Endothelial cell of umbilical vein (primary cell): ENCODE results near the gene IDI1. TPM values are rescaled to one million over a fixed set of nuclear protein-coding genes. Genes with fewer than 3 reads are reported as not detected.

Experiments
- BruUV-seq: library from RNA; stranded (reverse); fragments of 400-500 nt; replicated peaks from 2 replicates; lab custom pipeline; 2021; lab: Mats Ljungman, UMichigan
- CTCF ChIA-PET: fragments of 300-600, 350-600 bp; sonication (Branson Sonifier 250); formaldehyde crosslinking; loops from one replicate; lab custom pipeline; 2021; ENCODE audit warnings: antibody characterized with exemption, inconsistent platforms; lab: Charles Lee
- POLR2A ChIA-PET: fragments of 300-600, 350-600 bp; sonication (Branson Sonifier 250); formaldehyde crosslinking; loops from one replicate; lab custom pipeline; 2021; ENCODE audit warnings: antibody characterized with exemption, inconsistent platforms; lab: Charles Lee
- DNase-seq: peaks from one replicate; pipeline ENCODE4 v3.0.0-alpha.2; 2011; ENCODE audit warnings: low read depth, low spot score
- FAIRE-seq: peaks from 2 replicates; lab custom pipeline; 2011; peaks lifted over from hg19 to GRCh38; lab: Jason Lieb, UNC
- H2AFZ ChIP-seq: 2 replicates; pipeline ENCODE4 v1.6.0; 2012; ENCODE audit warnings: low read depth, low read length, control low read depth, inconsistent platforms
- H3K27ac ChIP-seq: 2 replicates; pipeline ENCODE4 v1.5.1; 2011; ENCODE audit warnings: low read depth, mild to moderate bottlenecking, control low read depth, low read length, moderate library complexity; ENCODE audit not compliant: insufficient read depth
- H3K27me3 ChIP-seq, 2 experiments: 2 replicates each; pipeline versions ENCODE4 v1.6.0 to v1.6.1; 2011; ENCODE audit warnings: low read length in 2 of 2, mixed read lengths in 1 of 2; ENCODE audit not compliant: control insufficient read depth in 2 of 2, insufficient read depth in 2 of 2
- H3K36me3 ChIP-seq, 2 experiments: 2 replicates in 1 of 2; 3 replicates in 1 of 2; pipeline ENCODE4 v1.5.1; 2011; ENCODE audit warnings: low read length in 2 of 2, mild to moderate bottlenecking in 1 of 2, moderate library complexity in 1 of 2; ENCODE audit not compliant: control insufficient read depth in 2 of 2, insufficient read depth in 2 of 2; ENCODE audit errors: extremely low read depth in 1 of 2
- H3K4me1 ChIP-seq: 3 replicates; pipeline ENCODE4 v1.5.1; 2011; ENCODE audit warnings: mild to moderate bottlenecking, low read length; ENCODE audit not compliant: control insufficient read depth, insufficient read depth; ENCODE audit errors: extremely low read depth
- H3K4me2 ChIP-seq: 2 replicates; pipeline ENCODE4 v1.6.1; 2011; ENCODE audit warnings: low read length, control low read depth, mixed read lengths; ENCODE audit not compliant: insufficient read depth
- H3K4me3 ChIP-seq, 3 experiments: fragments of 200-600 bp in 1 of 3; sonication (generic), shearing (Covaris generic) in 1 of 3; replicated peaks in 1 of 3; 2 replicates each; pipeline ENCODE4 v1.5.1; 2011 to 2016; ENCODE audit warnings: control low read depth in 3 of 3, low read length in 3 of 3, mild to moderate bottlenecking in 2 of 3, inconsistent platforms in 1 of 3, low read depth in 1 of 3, moderate library complexity in 1 of 3; ENCODE audit not compliant: insufficient read depth in 1 of 3
- H3K79me2 ChIP-seq: 2 replicates; pipeline ENCODE4 v1.6.0; 2012; ENCODE audit warnings: low read length, inconsistent platforms; ENCODE audit not compliant: control insufficient read depth, insufficient read depth
- H3K9ac ChIP-seq: replicated peaks from 2 replicates; pipeline ENCODE3; 2011; ENCODE audit warnings: low read length, control low read depth; ENCODE audit not compliant: insufficient read depth; ENCODE audit errors: extremely low read depth
- H3K9me1 ChIP-seq: replicated peaks from 3 replicates; pipeline ENCODE4 v1.6.0; 2011; ENCODE audit warnings: mild to moderate bottlenecking, low read length; ENCODE audit not compliant: control insufficient read depth, insufficient read depth; ENCODE audit errors: extremely low read depth
- H3K9me3 ChIP-seq: replicated peaks from 2 replicates; pipeline ENCODE4 v1.5.1; 2012; ENCODE audit warnings: low read length, inconsistent platforms; ENCODE audit not compliant: control insufficient read depth, insufficient read depth
- H4K20me1 ChIP-seq: replicated peaks from 2 replicates; pipeline ENCODE3; 2011; ENCODE audit warnings: mild to moderate bottlenecking, low read length; ENCODE audit not compliant: control insufficient read depth, insufficient read depth; ENCODE audit errors: extremely low read depth
- CTCF ChIP-seq, 2 donors: IDR thresholded peaks; 1 replicate in 1 of 2; 2 replicates in 1 of 2; pipeline ENCODE4 v1.5.1; 2011; ENCODE audit warnings: low read length in 2 of 2, mild to moderate bottlenecking in 2 of 2, moderate library complexity in 2 of 2, control low read depth in 1 of 2, inconsistent platforms in 1 of 2, low read depth in 1 of 2; ENCODE audit not compliant: insufficient read depth in 1 of 2; ENCODE audit errors: extremely low read depth in 1 of 2
- EZH2 ChIP-seq: IDR thresholded peaks from 2 replicates; pipeline ENCODE4 v1.6.1; 2012; ENCODE audit warnings: borderline replicate concordance, low read depth, mild to moderate bottlenecking, moderate library complexity, low read length, inconsistent platforms; ENCODE audit not compliant: severe bottlenecking
- FOS ChIP-seq: IDR thresholded peaks from 2 replicates; pipeline ENCODE4 v1.6.1; 2011; ENCODE audit warnings: mild to moderate bottlenecking, low read length, moderate library complexity, borderline replicate concordance; ENCODE audit not compliant: insufficient read depth
- GATA2 ChIP-seq: IDR thresholded peaks from 2 replicates; pipeline ENCODE4 v1.7.0; 2011; ENCODE audit warnings: low read depth, mild to moderate bottlenecking, moderate library complexity, mixed read lengths, low read length; ENCODE audit not compliant: insufficient read length, insufficient read depth
- JUN ChIP-seq: IDR thresholded peaks from 2 replicates; pipeline ENCODE4 v1.6.1; 2011; ENCODE audit warnings: borderline replicate concordance, low read depth; ENCODE audit not compliant: insufficient read length, insufficient read depth
- MAX ChIP-seq: IDR thresholded peaks from 2 replicates; pipeline ENCODE4 v1.6.1; 2011; ENCODE audit not compliant: insufficient read depth, insufficient read length
- MYC ChIP-seq: IDR thresholded peaks from one replicate; pipeline ENCODE4 v1.6.1; 2011; ENCODE audit warnings: mild to moderate bottlenecking, low read depth, low read length
- POLR2A ChIP-seq: IDR thresholded peaks from 2 replicates; pipeline ENCODE4 v1.6.1; 2012; ENCODE audit warnings: low read depth, mild to moderate bottlenecking, control low read depth, low read length
- POLR2AphosphoS5 ChIP-seq: IDR thresholded peaks from 2 replicates; pipeline ENCODE4 v1.6.1; 2012; ENCODE audit warnings: low read depth, mild to moderate bottlenecking, control low read depth, low read length, moderate library complexity; ENCODE audit not compliant: insufficient read depth
- dilution Hi-C: fragments of 300-500 bp; cut with MboI; formaldehyde crosslinking; loops from one replicate; pipeline ENCODE4 v1.15.0; 2019; ENCODE audit warnings: low sequenced_read_pairs; ENCODE audit not compliant: extremely low pct_ligation_motif_present
- intact Hi-C: fragments of 100-400 bp; cut with micrococcal nuclease; formaldehyde crosslinking; loops from one replicate; pipeline ENCODE4 v1.10.0; 2022
- polyA plus RNA-seq, 4 experiments: library from polyadenylated mRNA; depleted of rRNA in 3 of 4; stranded (reverse) in 3 of 4; unstranded in 1 of 4; fragments of >200 nt; gene quantifications; 2 replicates each; pipeline versions ENCODE4 v1.2.1 to v1.2.3, GENCODE V29; 2011 to 2012; ENCODE audit warnings: missing spikeins in 1 of 4
- total RNA-seq: library from RNA; stranded (reverse); gene quantifications from 2 replicates; pipeline ENCODE4 v1.2.3, GENCODE V29; 2021

IDI1 gene
- total and polyA plus RNA-seq, 2 donors (not counting 3 experiments of a cell fraction or from before 2014, with no cell fraction given): 42.2 to 63.0 TPM

- DNase-seq: no peak
- Histone ChIP-seq H2AFZ (no peak overlapping the region), H3K36me3 (peaks cover 20 to 34% of the 10 kb centered on the region in 2 experiments), H3K4me2 (no peak overlapping the region), H3K79me2 (peaks cover 31% of the 10 kb centered on the region), H3K9ac (no peak overlapping the region), H3K9me1 (no peaks in the 10 kb centered on the region), H3K4me3 (no peak overlapping the region), H3K9me3 (no peaks in the 10 kb centered on the region), H3K27me3 (no peaks in the 10 kb centered on the region), H3K27ac (no peak overlapping the region), H4K20me1 (peaks cover 2% of the 10 kb centered on the region), H3K4me1 (no peaks in the 10 kb centered on the region)
- intact Hi-C loops: no loop called here
- dilution Hi-C loops: no loop called here
- no TSS peak for BruUV-seq
- ChIA-PET CTCF (no interaction called here), POLR2A (no interaction called here)
- no peak for TF ChIP-seq CTCF (IDR thresholded peaks at IDR 0.05; ENCODE audit: extremely low read depth in 1 of 2, insufficient read depth in 1 of 2, low read depth in 1 of 2, low read length in 2 of 2)
- TF ChIP-seq GATA2: no peak
- TF ChIP-seq MYC: no peak
- no peak for TF ChIP-seq EZH2
- no peak for TF ChIP-seq MAX
- TF ChIP-seq POLR2A: no peak
- TF ChIP-seq FOS: no peak
- no peak for TF ChIP-seq POLR2AphosphoS5
- TF ChIP-seq JUN: no peak
- FAIRE-seq: no peak
Observed at GRCh38 chr10:995559-995926, 53.4 kb downstream of the IDI1 start.
